Suprapubic skin (tissue), 4 donors: ENCODE results near the gene FKBP5.

ENCODE experiments used
- EP300 ChIP-seq: sonication (generic); formaldehyde crosslinking; IDR thresholded peaks from one replicate; pipeline ENCODE4 v1.6.1; 2017; ENCODE audit warnings: antibody characterized with exemption
- POLR2A ChIP-seq, 2 donors: fragments of 450-650 bp; IDR thresholded peaks; one replicate each; pipeline ENCODE4 v1.6.1; 2017; ENCODE audit warnings: antibody characterized with exemption in 2 of 2, mild to moderate bottlenecking in 2 of 2, moderate library complexity in 2 of 2
- POLR2AphosphoS5 ChIP-seq, 3 donors: sonication (generic); formaldehyde crosslinking; IDR thresholded peaks; one replicate each; pipeline ENCODE4 v1.6.1; 2017; ENCODE audit warnings: antibody characterized with exemption in 3 of 3

DNA sequence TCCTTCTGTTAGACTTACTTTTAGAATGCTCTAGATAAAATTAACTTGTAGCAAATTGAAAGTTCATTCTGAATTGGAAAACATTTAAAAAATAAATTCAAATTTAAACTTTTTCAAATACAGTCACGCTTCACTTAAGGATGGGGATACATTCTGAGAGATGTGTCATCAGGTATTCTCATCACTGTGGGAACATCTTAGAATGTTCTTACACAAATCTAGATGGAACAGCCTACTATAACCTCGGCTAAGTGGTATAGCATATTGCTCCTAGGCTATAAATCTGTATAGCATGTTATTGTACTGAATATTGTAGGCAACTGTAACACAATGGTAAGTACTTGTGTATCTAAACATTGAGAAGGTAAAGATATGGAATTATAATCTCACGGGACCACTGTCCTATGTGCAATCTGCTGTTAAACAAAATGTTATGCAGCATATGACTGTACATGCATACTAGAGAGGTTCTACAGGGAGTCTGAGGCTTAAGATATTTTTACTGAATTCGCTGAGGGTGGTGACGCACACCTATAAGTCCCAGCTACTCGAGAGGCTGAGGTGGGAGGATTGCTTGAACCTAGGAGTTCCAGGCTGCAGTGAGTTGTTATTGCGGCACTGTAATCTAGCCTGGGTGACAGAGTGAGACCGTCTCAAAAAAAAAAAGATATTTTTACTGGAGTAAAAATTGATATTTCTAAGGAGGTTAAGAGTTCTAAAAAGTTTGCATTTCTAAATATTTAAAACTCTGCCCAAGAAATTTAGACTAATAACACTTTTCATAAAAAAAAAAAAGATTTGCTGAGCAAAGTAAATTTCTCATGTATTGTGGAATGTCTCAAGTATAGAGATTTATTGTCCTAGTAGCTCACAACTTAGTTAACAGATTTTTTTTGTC, 88.7 kb downstream of the FKBP5 start:
- TF ChIP-seq POLR2A (IDR thresholded peaks at IDR 0.05) (no peak), POLR2AphosphoS5 (IDR thresholded peaks at IDR 0.05) (no peak), EP300 (no peak)
